ENCODE measurements around the gene ATP2B2.

DNA sequence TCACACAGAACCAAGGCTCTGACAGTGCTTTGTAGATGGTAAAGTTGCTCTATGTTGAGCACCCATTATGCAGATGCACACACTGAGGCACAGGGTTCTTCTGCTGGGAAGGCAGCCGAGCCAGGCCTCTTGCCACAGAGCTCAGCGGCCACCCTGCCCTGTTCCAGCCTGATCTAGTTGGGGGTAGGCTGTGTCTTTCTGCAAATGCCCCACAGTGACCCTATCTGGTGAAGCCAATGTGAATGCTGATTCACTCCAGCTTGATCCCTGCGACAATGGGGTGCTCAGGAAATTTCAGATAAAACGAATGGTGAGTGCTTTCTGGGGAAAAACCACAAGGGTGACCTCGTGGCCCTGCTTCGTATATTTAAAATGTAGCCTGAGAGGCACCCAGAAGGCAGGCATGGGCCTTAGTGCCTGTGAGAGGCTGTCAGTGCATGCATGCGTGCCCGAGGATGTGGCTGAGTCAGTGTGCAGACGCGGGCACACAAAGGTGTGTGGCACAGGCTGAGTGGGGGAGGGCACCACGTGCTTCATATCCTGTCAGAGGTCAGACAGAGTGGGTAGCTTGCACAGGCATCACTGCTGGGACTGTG, 85.7 kb downstream of the ATP2B2 start:
- TF ChIP-seq ZNF274 (IDR thresholded peaks at IDR 0.05; ENCODE audit: low read depth, low read length) (no peak), SUZ12 (IDR thresholded peaks at IDR 0.05; ENCODE audit: extremely low read depth, insufficient read depth, insufficient read length) (no peak), YY1 (IDR thresholded peaks at IDR 0.05; ENCODE audit: insufficient read depth, insufficient read length) (no peak)
